NCI-H1694 treated with DMSO at 0.1 percent for 48 hours (cell line): Measurements from ENCODE around the gene LY6G5B.

Experiments used
- DNase-seq: peaks from one replicate; lab custom pipeline; 2025; lab: John Stamatoyannopoulos, UW

The LY6G5B gene

GRCh38 chr6:31715022-31715958 lies 45.5 kb downstream of the LY6G5B start, which contains the start of gene LY6G6D:
Gene LY6G6D, plus strand, starts transcription at chr6:31715348. Its CDS starts 8 bp downstream, at chr6:31715356.
- DNase-seq, result no peak

DNA sequence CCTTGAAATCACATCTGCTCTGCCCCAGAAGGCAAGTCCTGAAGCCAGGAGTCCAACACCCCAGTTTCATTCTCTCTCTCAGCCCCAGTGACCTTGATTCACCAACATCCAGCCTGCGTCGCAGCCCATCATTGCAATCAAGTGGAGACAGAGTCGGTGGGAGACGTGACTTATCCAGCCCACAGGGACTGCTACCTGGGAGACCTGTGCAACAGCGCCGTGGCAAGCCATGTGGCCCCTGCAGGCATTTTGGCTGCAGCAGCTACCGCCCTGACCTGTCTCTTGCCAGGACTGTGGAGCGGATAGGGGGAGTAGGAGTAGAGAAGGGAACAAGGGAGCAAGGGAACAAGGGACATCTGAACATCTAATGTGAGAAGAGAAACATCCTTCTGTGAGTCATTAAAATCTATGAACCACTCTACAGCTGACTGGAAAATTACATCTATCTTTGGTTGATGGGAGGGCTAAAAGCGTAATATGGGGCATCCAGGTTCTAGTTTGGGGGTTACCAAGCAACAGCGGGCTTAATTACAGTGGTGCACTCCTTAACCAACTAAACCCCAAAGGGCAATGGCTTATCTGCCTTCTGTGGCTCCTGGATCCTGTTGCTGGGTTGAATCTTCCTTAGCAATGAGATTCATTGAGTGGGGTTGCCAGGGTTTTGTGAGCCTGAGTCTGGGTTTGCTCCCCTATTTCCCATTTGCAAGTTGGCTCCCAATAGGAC lies 47.9 kb downstream of the LY6G5B start:
- no peak for DNase-seq

GRCh38 chr6:31718265-31718664 lies 48.5 kb downstream of the LY6G5B start:
- DNase-seq, result no peak

GRCh38 chr6:31719001-31719400 lies 49.2 kb downstream of the LY6G5B start:
- no peak for DNase-seq

DNA sequence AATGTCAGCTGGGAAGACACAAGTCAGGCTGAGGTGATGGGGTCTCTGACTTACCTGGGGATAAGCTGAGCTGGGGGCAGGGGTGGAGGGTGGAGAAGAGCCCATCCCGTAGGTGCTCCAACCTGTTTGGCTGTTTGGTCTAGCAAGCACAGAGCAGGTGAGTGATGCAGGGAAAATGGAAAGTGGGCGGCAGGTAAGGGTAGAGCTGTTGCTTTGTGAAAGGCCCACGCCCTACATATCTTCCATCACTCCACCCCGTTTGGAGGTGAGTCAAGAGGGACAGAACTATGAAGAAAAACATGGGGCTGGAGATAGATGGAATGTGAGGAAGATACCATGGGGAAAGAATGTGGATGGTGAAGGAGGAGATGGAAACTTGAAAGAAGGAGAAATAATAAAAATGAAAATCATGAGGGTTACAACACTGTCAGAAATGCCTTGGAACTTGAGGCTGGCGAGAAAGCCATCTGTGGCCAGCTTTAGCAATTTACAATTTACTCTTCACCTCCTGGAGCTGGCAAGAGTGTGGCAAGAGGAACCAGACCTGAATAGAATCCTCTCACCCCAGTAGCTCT lies 50.5 kb downstream of the LY6G5B start:
- no peak for DNase-seq

- no peak for DNase-seq
Measured at GRCh38 chr6:31721351-31722020, 51.7 kb downstream of the LY6G5B start, which contains the start of gene LY6G6C. Gene LY6G6C, minus strand, starts transcription at chr6:31721746. Its CDS starts 67 bp downstream, at chr6:31721679.

GRCh38 chr6:31722173-31722572 lies 52.4 kb downstream of the LY6G5B start:
- no peak for DNase-seq
